Amygdala (tissue), 56 donors: ENCODE measurements around the gene OBP2B.

Source experiments
- DNase-seq, 56 donors: peaks; one replicate each; lab custom pipeline; 2025; lab: John Stamatoyannopoulos, UW

OBP2B gene

GRCh38 chr9:133203506-133204075 lies 5.5 kb downstream of the OBP2B start:
- no peak for DNase-seq

GRCh38 chr9:133202688-133203453 lies 6.2 kb downstream of the OBP2B start:
- DNase-seq: no peak

GRCh38 chr9:133202145-133202513 lies 6.9 kb downstream of the OBP2B start:
- no peak for DNase-seq

GRCh38 chr9:133201424-133202144 lies 7.5 kb downstream of the OBP2B start:
- no peak for DNase-seq

GRCh38 chr9:133200631-133201030 lies 8.4 kb downstream of the OBP2B start:
- DNase-seq: no peak

- peak in 5 of 56 donors; percentile 7 to 21 (median 10) for DNase-seq
Observed at GRCh38 chr9:133199648-133200321, 9.3 kb downstream of the OBP2B start.

- no peak for DNase-seq
Observed at GRCh38 chr9:133195029-133195428, 14.0 kb downstream of the OBP2B start.

- no peak for DNase-seq
Observed at GRCh38 chr9:133194597-133194996, 14.5 kb downstream of the OBP2B start.

GRCh38 chr9:133191989-133192388 lies 17.1 kb downstream of the OBP2B start:
- DNase-seq: no peak

GRCh38 chr9:133189826-133190225 lies 19.2 kb downstream of the OBP2B start:
- no peak for DNase-seq

- DNase-seq: no peak
Observed at GRCh38 chr9:133188843-133189180, 20.2 kb downstream of the OBP2B start.

- DNase-seq: peak in 2 of 56 donors; percentile 10 to 18
Observed at GRCh38 chr9:133188006-133188842, 20.8 kb downstream of the OBP2B start.

GRCh38 chr9:133187561-133188005 lies 21.5 kb downstream of the OBP2B start:
- no peak for DNase-seq

- DNase-seq: no peak
Observed at GRCh38 chr9:133186736-133187135, 22.3 kb downstream of the OBP2B start.

- peak in 13 of 56 donors; percentile 3 to 57 (median 32) for DNase-seq
Observed at GRCh38 chr9:133184971-133185370, 24.1 kb downstream of the OBP2B start.

- DNase-seq: no peak
Observed at GRCh38 chr9:133182151-133182550, 26.9 kb downstream of the OBP2B start.

- DNase-seq: no peak
Observed at GRCh38 chr9:133181561-133181960, 27.5 kb downstream of the OBP2B start.

GRCh38 chr9:133180953-133181352 lies 28.1 kb downstream of the OBP2B start:
- no peak for DNase-seq

- DNase-seq: no peak
Observed at GRCh38 chr9:133173056-133173455, 36.0 kb downstream of the OBP2B start.
